Trophoblast cell (in vitro differentiated cells and primary cell): ENCODE measurements around the gene NAT14.

ENCODE experiments used
- DNase-seq, 2 donors: peaks; one replicate each; pipeline ENCODE4 v3.0.0-alpha.2; 2016
- H2AFZ ChIP-seq: 2 replicates; pipeline ENCODE4 v1.6.1; 2013; ENCODE audit warnings: low read length, moderate library complexity, mild to moderate bottlenecking; ENCODE audit not compliant: insufficient read depth, poor library complexity
- H2AK5ac ChIP-seq: 2 replicates; pipeline ENCODE4 v1.6.1; 2013; ENCODE audit warnings: mild to moderate bottlenecking, low read length
- H2BK120ac ChIP-seq: 2 replicates; pipeline ENCODE4 v1.6.1; 2013; ENCODE audit warnings: low read length, mild to moderate bottlenecking, moderate library complexity; ENCODE audit not compliant: insufficient read depth, poor library complexity
- H2BK12ac ChIP-seq: 2 replicates; pipeline ENCODE4 v1.6.1; 2013; ENCODE audit warnings: mild to moderate bottlenecking, low read length, moderate library complexity
- H2BK5ac ChIP-seq: 2 replicates; pipeline ENCODE4 v1.6.1; 2013; ENCODE audit warnings: low read length, low read depth, moderate library complexity, mild to moderate bottlenecking; ENCODE audit not compliant: poor library complexity
- H3K14ac ChIP-seq: 2 replicates; pipeline ENCODE4 v1.6.1; 2013; ENCODE audit warnings: mild to moderate bottlenecking, low read length
- H3K18ac ChIP-seq: 2 replicates; pipeline ENCODE4 v1.6.1; 2013; ENCODE audit warnings: mild to moderate bottlenecking, low read length
- H3K23ac ChIP-seq: 2 replicates; pipeline ENCODE4 v1.6.1; 2013; ENCODE audit warnings: low read length
- H3K27ac ChIP-seq: 2 replicates; pipeline ENCODE4 v1.5.1; 2013; ENCODE audit warnings: low read depth, mild to moderate bottlenecking, inconsistent platforms, low read length, moderate library complexity
- H3K27me3 ChIP-seq: 2 replicates; pipeline ENCODE4 v1.6.1; 2013; ENCODE audit warnings: inconsistent platforms, mild to moderate bottlenecking, low read length, moderate library complexity; ENCODE audit not compliant: insufficient read depth
- H3K36me3 ChIP-seq, 2 experiments: 1 replicate in 1 of 2; 2 replicates in 1 of 2; pipeline ENCODE4 v1.6.1; 2013; ENCODE audit warnings: low read length in 2 of 2, mild to moderate bottlenecking in 2 of 2, moderate library complexity in 1 of 2; ENCODE audit not compliant: insufficient read depth in 2 of 2, control insufficient read depth in 1 of 2
- H3K4ac ChIP-seq: 2 replicates; pipeline ENCODE4 v1.6.1; 2013; ENCODE audit warnings: low read depth, mild to moderate bottlenecking, low read length, moderate library complexity
- H3K4me1 ChIP-seq, 2 experiments: 1 replicate in 1 of 2; 2 replicates in 1 of 2; pipeline ENCODE4 v1.6.1; 2013; ENCODE audit warnings: low read length in 2 of 2, mild to moderate bottlenecking in 2 of 2, moderate library complexity in 1 of 2; ENCODE audit not compliant: insufficient read depth in 2 of 2, control insufficient read depth in 1 of 2
- H3K4me2 ChIP-seq: 2 replicates; pipeline ENCODE4 v1.6.1; 2013; ENCODE audit warnings: inconsistent platforms, mild to moderate bottlenecking, low read length, moderate library complexity
- H3K4me3 ChIP-seq: 2 replicates; pipeline ENCODE4 v1.5.1; 2013; ENCODE audit warnings: mild to moderate bottlenecking, low read depth, low read length, inconsistent platforms
- H3K79me1 ChIP-seq: one replicate; pipeline ENCODE4 v1.6.1; 2013; ENCODE audit warnings: low read length
- H3K79me2 ChIP-seq: 2 replicates; pipeline ENCODE4 v1.6.1; 2013; ENCODE audit warnings: low read length, mild to moderate bottlenecking; ENCODE audit not compliant: control insufficient read depth, insufficient read depth, poor library complexity
- H3K9ac ChIP-seq: 2 replicates; pipeline ENCODE4 v1.6.1; 2013; ENCODE audit warnings: mild to moderate bottlenecking, low read length
- H3K9me3 ChIP-seq: 2 replicates; pipeline ENCODE4 v1.6.1; 2013; ENCODE audit warnings: low read depth, mild to moderate bottlenecking, control low read depth, inconsistent platforms, low read length; ENCODE audit not compliant: insufficient read depth
- H4K12ac ChIP-seq: 2 replicates; pipeline ENCODE4 v1.6.1; 2013; ENCODE audit warnings: low read depth, mild to moderate bottlenecking, low read length, moderate library complexity
- H4K8ac ChIP-seq: 2 replicates; pipeline ENCODE4 v1.6.1; 2013; ENCODE audit warnings: low read depth, mild to moderate bottlenecking, low read length, moderate library complexity
- H4K91ac ChIP-seq: one replicate; pipeline ENCODE4 v1.6.1; 2013; ENCODE audit warnings: low read depth, mild to moderate bottlenecking, low read length, moderate library complexity
- WGBS: extraction: QIAGEN DNeasy Blood & Tissue Kit; methylation state at CpG from one replicate; pipeline ENCODE4 v1.1.7; 2013; ENCODE audit warnings: missing lambda C conversion rate; ENCODE audit not compliant: insufficient read length, insufficient coverage; ENCODE audit errors: extremely low coverage; 5-methylcytosine and 5-hydroxymethylcytosine counted together

Gene NAT14

DNA sequence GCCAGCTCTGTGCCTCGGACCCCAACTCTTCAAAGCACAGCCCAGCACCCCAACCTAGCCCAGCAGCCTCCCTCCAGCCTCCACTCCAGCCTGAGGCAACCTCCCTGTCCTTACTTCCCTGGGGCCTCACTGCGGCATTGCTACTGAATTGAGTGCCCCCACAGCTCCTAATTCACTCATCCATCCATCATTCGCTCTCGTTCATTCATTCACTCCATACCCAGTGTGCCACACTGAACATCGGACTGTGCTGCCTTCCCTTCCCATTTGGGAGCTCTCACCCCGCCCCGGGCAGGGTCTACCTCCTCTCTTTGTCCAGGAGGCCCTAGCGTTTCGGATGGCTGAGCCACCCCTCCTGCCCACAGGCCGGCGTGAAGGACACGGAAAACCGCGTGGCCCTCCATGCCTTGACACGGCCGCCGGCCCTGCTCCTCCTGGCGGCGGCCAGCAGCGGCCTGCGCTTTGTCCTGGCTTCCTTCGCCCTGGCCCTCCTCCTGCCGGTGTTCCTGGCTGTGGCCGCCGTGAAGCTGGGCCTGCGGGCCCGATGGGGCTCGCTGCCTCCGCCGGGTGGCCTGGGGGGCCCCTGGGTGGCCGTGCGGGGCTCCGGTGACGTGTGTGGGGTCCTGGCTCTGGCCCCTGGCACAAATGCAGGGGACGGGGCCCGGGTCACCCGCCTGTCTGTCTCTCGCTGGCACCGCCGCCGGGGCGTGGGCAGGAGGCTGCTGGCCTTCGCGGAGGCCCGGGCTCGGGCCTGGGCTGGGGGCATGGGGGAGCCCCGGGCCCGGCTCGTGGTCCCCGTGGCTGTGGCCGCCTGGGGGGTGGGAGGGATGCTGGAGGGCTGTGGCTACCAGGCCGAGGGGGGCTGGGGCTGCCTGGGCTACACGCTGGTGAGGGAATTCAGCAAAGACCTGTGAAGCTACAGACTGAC lies 1.3 kb downstream of the NAT14 start:
- WGBS = 100% methylated on average over 2 of the region's 53 CpGs
- peak overlapping the region; percentile 94 for H2BK5ac ChIP-seq
- peak overlapping the region; percentile 86 for H2BK12ac ChIP-seq
- H4K12ac ChIP-seq = peak overlapping the region; percentile 71
- H3K27ac ChIP-seq = peak overlapping the region; percentile 99
- peak overlapping the region; percentile 96 for H3K4ac ChIP-seq
- H2AK5ac ChIP-seq = peak overlapping the region; percentile 98
- no peak overlapping the region for H3K23ac ChIP-seq
- H3K36me3 ChIP-seq = peaks cover 21 to 28% of the 10 kb centered on the region in 2 experiments
- peak overlapping the region; percentile 82 for H3K18ac ChIP-seq
- DNase-seq = no peak
- peak overlapping the region; percentile 80 for H3K4me3 ChIP-seq
- H2AFZ ChIP-seq = no peak overlapping the region
- peak overlapping the region; percentile 95 for H2BK120ac ChIP-seq
- peak overlapping the region; percentile 99 for H4K91ac ChIP-seq
- peaks cover 47 to 52% of the 10 kb centered on the region in 2 experiments for H3K4me1 ChIP-seq
- peaks cover 49% of the 10 kb centered on the region for H3K79me1 ChIP-seq
- peak overlapping the region; percentile 89 for H3K4me2 ChIP-seq
- H3K9ac ChIP-seq = peak overlapping the region; percentile 86
- H3K14ac ChIP-seq = peak overlapping the region; percentile 95
- H3K9me3 ChIP-seq = peaks cover 1% of the 10 kb centered on the region
- peaks cover 24% of the 10 kb centered on the region for H3K79me2 ChIP-seq
- H4K8ac ChIP-seq = peak overlapping the region; percentile 91
- no peaks in the 10 kb centered on the region for H3K27me3 ChIP-seq

DNA sequence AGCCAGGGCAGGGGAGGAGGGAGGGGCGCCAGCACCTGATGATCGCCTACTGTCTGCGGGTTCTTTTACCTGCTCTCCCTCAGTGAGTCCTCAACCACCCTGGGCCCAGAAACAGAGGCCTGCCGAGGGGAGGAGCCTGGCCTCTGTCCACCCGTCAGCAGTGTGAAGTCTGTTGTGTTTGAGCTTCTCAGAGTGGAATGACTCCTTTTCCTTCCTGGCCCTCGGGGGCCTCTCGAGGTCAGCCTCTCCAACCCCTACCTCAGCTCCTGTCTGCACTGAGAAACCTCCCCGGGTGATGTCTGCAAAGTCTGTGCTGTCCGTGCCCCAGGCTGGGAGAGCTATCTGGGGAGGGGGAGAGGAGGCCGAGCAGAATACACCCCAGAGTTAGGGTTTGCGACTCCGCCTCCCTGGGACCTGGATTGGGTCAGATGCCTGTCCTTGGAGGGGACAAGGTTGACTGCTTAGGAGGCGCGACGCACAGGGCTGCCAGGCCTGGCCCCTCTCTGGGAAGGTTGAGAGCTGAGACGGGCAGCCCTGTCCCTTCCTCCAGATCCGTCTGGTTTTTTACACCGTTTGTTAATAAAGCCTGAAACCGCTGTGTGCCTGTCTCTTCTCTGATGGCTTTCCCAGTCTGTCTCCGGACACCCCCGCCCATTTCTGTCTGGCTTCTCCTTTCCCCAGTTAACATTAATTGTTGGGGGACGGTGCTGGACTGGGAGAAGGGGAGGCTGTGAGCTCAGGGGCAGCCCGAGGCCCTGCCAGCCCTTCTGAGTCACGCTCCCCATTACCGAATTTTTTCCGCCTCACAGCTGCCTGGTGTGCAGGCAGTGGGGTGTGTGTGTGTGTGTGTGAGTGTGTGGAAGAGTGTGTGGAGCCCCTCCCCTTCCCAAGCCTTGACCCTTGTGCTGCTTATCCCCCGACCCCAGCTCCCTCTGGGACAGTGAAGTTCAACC lies 2.3 kb downstream of the NAT14 start:
- Histone ChIP-seq H3K27ac (peak overlapping the region; percentile 99), H2AK5ac (peak overlapping the region; percentile 44), H3K4me1 (peaks cover 47 to 54% of the 10 kb centered on the region in 2 experiments), H3K36me3 (peaks cover 18 to 27% of the 10 kb centered on the region in 2 experiments), H3K23ac (no peak overlapping the region), H3K79me2 (peaks cover 24% of the 10 kb centered on the region), H2BK120ac (peak overlapping the region; percentile 95), H2AFZ (peak overlapping the region; percentile 61), H3K79me1 (peaks cover 49% of the 10 kb centered on the region), H4K91ac (peak overlapping the region; percentile 99), H4K8ac (peak overlapping the region; percentile 91), H3K14ac (peak overlapping the region; percentile 95), H3K9me3 (peaks cover 1% of the 10 kb centered on the region), H4K12ac (peak overlapping the region; percentile 78), H3K27me3 (no peaks in the 10 kb centered on the region), H3K4me2 (peak overlapping the region; percentile 89), H3K18ac (peak overlapping the region; percentile 92), H3K4ac (peak overlapping the region; percentile 96), H2BK12ac (peak overlapping the region; percentile 81), H3K9ac (peak overlapping the region; percentile 39), H3K4me3 (no peak overlapping the region), H2BK5ac (peak overlapping the region; percentile 94)
- DNase-seq = peak in 1 of 2 donors; percentile 46
- WGBS = no CpG with 5 or more reads among the region's 27 CpGs

DNA sequence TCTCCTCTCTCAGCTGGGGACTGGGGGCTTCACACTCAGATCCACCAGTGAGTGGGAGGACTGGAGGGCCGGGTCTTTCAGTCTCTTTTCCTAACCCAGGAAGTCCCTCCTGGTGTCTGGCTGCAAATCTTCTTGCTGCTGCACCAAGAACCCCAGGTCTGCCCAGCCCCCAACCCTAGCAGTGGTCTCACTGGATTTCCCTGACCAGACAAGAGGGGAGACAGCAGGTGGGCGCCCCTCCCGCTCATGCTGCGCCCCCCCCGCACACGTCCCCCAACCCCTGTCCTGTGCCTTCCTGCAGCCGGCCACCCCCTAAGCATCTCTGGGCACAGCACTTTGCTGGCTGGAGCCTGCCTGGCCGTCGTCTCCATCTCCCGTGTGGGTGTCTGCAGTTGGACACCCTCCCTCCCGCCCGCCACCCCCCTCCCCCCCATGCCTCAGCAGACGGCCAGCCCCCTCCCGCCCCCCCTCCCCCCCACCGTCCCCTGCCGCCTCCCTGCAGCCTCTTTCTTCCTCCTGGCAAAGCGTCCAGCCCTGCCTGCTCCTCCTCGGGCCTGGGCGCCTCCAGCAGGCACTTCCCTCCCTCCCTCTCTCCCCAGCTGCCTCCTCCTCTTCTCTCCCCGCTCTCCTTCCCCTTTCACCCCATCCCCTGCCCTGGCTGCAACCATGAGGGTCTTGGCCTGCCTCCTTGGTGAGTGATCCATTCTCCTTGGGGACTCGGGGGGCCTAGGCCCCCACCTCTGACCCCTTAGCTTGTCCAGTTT lies 3.1 kb downstream of the NAT14 start, which contains the start of gene SSC5D:
Gene SSC5D (plus strand): TSS at position 513 of the 764 bp plus-strand sequence. CDS start 154 bp downstream, at position 667.
- no peak within 1 kb of the TSS for H3K23ac ChIP-seq
- H3K27ac ChIP-seq = peak within 1 kb of the TSS; percentile 99
- H3K14ac ChIP-seq = peak within 1 kb of the TSS; percentile 95
- no peaks in the 10 kb centered on the region for H3K27me3 ChIP-seq
- peaks cover 11 to 20% of the 10 kb centered on the region in 2 experiments for H3K36me3 ChIP-seq
- WGBS = no CpG with 5 or more reads among the region's 21 CpGs
- H4K91ac ChIP-seq = peak within 1 kb of the TSS; percentile 97
- H3K9me3 ChIP-seq = no peaks in the 10 kb centered on the region
- peak within 1 kb of the TSS; percentile 61 for H2AFZ ChIP-seq
- H4K8ac ChIP-seq = peak within 1 kb of the TSS; percentile 93
- peaks cover 49% of the 10 kb centered on the region for H3K79me1 ChIP-seq
- H2BK12ac ChIP-seq = peak within 1 kb of the TSS; percentile 84
- H3K79me2 ChIP-seq = peaks cover 24% of the 10 kb centered on the region
- H3K9ac ChIP-seq = peak within 1 kb of the TSS; percentile 55
- H3K4me2 ChIP-seq = peak within 1 kb of the TSS; percentile 89
- H3K4me1 ChIP-seq = peaks cover 49 to 57% of the 10 kb centered on the region in 2 experiments
- no peak for DNase-seq
- peak within 1 kb of the TSS; percentile 81 for H2AK5ac ChIP-seq
- H2BK120ac ChIP-seq = peak within 1 kb of the TSS; percentile 95
- H3K18ac ChIP-seq = peak within 1 kb of the TSS; percentile 92
- peak within 1 kb of the TSS; percentile 95 for H2BK5ac ChIP-seq
- peak within 1 kb of the TSS; percentile 78 for H4K12ac ChIP-seq
- H3K4ac ChIP-seq = peak within 1 kb of the TSS; percentile 89
- peak within 1 kb of the TSS; percentile 46 for H3K4me3 ChIP-seq
